PC-3 (cell line): ENCODE measurements around the gene GNAZ. TPM values are rescaled to one million over a fixed set of nuclear protein-coding genes. Genes with fewer than 3 reads are reported as not detected.

Experiments used
- ATAC-seq: fragments of 200-7000 bp; cut with Tn5 transposase; 2 replicates; pipeline ENCODE4 v1.9.1; 2020; ENCODE audit warnings: mild to moderate bottlenecking, moderate library complexity
- BruUV-seq: library from RNA; stranded (reverse); fragments of 400-500 nt; replicated peaks from 2 replicates; lab custom pipeline; 2021; lab: Mats Ljungman, UMichigan
- CTCF ChIA-PET: fragments of 300-600 bp; sonication (Branson Sonifier 250); formaldehyde crosslinking; loops from one replicate; lab custom pipeline; 2022; ENCODE audit warnings: antibody characterized with exemption; lab: Charles Lee
- POLR2A ChIA-PET: fragments of 300-600 bp; sonication (Branson Sonifier 250); formaldehyde crosslinking; loops from one replicate; lab custom pipeline; 2022; ENCODE audit warnings: antibody characterized with exemption; ENCODE audit not compliant: unreplicated experiment; lab: Charles Lee
- DNase-seq: peaks from one replicate; pipeline ENCODE4 v3.0.0-alpha.2; 2015
- H2AFZ ChIP-seq: fragments of 300-600 bp; sonication (generic); 2 replicates; pipeline ENCODE4 v1.6.0; 2016; ENCODE audit warnings: antibody characterized with exemption, low read length
- H3F3A ChIP-seq: fragments of 300-600 bp; sonication (generic); one replicate; pipeline ENCODE4 v1.6.0; 2017; ENCODE audit warnings: antibody characterized with exemption, low read length, control low read depth, mild to moderate bottlenecking; ENCODE audit not compliant: unreplicated experiment
- H3K27ac ChIP-seq: fragments of 300-600 bp; sonication (generic); 2 replicates; pipeline ENCODE4 v1.5.1; 2016; ENCODE audit warnings: mild to moderate bottlenecking, low read length
- H3K27me3 ChIP-seq: fragments of 300-600 bp; sonication (generic); 2 replicates; pipeline ENCODE4 v1.6.1; 2016; ENCODE audit warnings: low read length, mixed read lengths
- H3K36me3 ChIP-seq: fragments of 300-600 bp; sonication (generic); 2 replicates; pipeline ENCODE4 v1.6.1; 2016; ENCODE audit warnings: low read depth, mixed run types, low read length, mixed read lengths
- H3K4me1 ChIP-seq: fragments of 300-600 bp; sonication (generic); 2 replicates; pipeline ENCODE4 v1.5.1; 2016; ENCODE audit warnings: low read length; ENCODE audit not compliant: insufficient read depth
- H3K4me2 ChIP-seq: fragments of 300-600 bp; sonication (generic); 2 replicates; pipeline ENCODE4 v1.6.0; 2016; ENCODE audit warnings: low read length
- H3K4me3 ChIP-seq: fragments of 300-600 bp; sonication (generic); 2 replicates; pipeline ENCODE4 v1.5.1; 2016; ENCODE audit warnings: mild to moderate bottlenecking, low read length, mixed read lengths
- H3K79me2 ChIP-seq: fragments of 300-600 bp; sonication (generic); 2 replicates; pipeline ENCODE4 v1.6.1; 2017; ENCODE audit warnings: low read length, mixed read lengths
- H3K9ac ChIP-seq: fragments of 300-600 bp; sonication (generic); 2 replicates; pipeline ENCODE4 v1.6.0; 2016; ENCODE audit warnings: mild to moderate bottlenecking, low read length
- H3K9me2 ChIP-seq: fragments of 300-600 bp; sonication (generic); replicated peaks from 2 replicates; pipeline ENCODE4 v1.6.1; 2016; ENCODE audit warnings: mixed run types, low read length, mixed read lengths
- H3K9me3 ChIP-seq: fragments of 300-600 bp; sonication (generic); 2 replicates; pipeline ENCODE4 v1.6.1; 2016; ENCODE audit warnings: low read length, mixed read lengths
- H4K20me1 ChIP-seq: fragments of 300-600 bp; sonication (generic); 2 replicates; pipeline ENCODE4 v1.6.1; 2016; ENCODE audit warnings: low read length, mixed read lengths
- CTCF ChIP-seq: fragments of 300-600 bp; sonication (generic); conservative IDR thresholded peaks from 2 replicates; pipeline ENCODE4 v1.5.1; 2017; ENCODE audit warnings: antibody characterized with exemption, low read depth, mild to moderate bottlenecking, low read length
- EZH2 ChIP-seq: fragments of 300-600 bp; sonication (generic); IDR thresholded peaks from one replicate; pipeline ENCODE4 v1.6.1; 2017; ENCODE audit warnings: antibody characterized with exemption, mild to moderate bottlenecking, low read length; ENCODE audit not compliant: unreplicated experiment
- EZH2phosphoT487 ChIP-seq: fragments of 300-600 bp; sonication (generic); IDR thresholded peaks from 2 replicates; pipeline ENCODE4 v1.6.1; 2018; ENCODE audit warnings: mild to moderate bottlenecking, antibody characterized with exemption, low read length, borderline replicate concordance
- intact Hi-C: fragments of 100-400 bp; cut with micrococcal nuclease; formaldehyde crosslinking; loops from 2 replicates; pipeline ENCODE4 v1.9.0; 2023
- total RNA-seq: library from RNA; depleted of rRNA; stranded (reverse); fragments of >200 nt; gene quantifications from 2 replicates; pipeline ENCODE4 v1.2.3, GENCODE V29; 2014

GNAZ gene
- total RNA-seq, 1 experiment from 2014 or later, result 14.4 TPM

GRCh38 chr22:23121000-23121421, 50.7 kb downstream of the GNAZ start:
- no TSS peak for BruUV-seq
- Histone ChIP-seq H3K4me2 (no peak overlapping the region), H3K36me3 (no peaks in the 10 kb centered on the region), H4K20me1 (no peaks in the 10 kb centered on the region), H3F3A (no peaks in the 10 kb centered on the region), H3K9ac (no peak overlapping the region), H2AFZ (no peak overlapping the region), H3K79me2 (no peaks in the 10 kb centered on the region), H3K27ac (no peak overlapping the region), H3K4me3 (no peak overlapping the region), H3K27me3 (no peaks in the 10 kb centered on the region), H3K9me3 (no peaks in the 10 kb centered on the region), H3K9me2 (no peaks in the 10 kb centered on the region), H3K4me1 (no peaks in the 10 kb centered on the region)
- ChIA-PET POLR2A (interaction anchor here (0.7 kb wide), 1 partner anchor 162 kb away, joined by 3 read pairs; no protein-coding TSS in a partner anchor), CTCF (no interaction called here)
- ATAC-seq (no peak), DNase-seq (no peak)
- TF ChIP-seq EZH2phosphoT487, result no peak
- TF ChIP-seq CTCF, result no peak
- TF ChIP-seq EZH2, result no peak
- intact Hi-C loops, result no loop called here

DNA sequence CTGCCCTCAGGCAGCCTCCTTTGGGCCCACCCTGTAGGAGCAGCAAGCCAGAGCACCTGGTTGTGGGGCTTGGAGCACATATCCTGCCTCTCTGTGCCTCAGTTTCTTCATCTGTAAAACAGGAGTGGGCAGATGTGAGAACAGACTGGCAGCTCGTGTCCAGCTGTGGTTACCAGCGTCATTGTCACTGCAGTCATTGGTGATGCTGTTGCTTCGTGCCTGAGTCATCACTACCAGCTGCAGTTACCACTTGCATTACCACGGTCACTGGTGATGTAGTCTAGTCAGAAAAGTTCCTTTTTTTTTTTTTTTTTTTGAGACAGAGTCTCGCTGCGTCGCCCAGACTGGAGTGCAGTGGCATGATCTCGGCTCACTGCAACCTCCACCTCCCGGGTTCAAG, 51.1 kb downstream of the GNAZ start:
- no peaks in the 10 kb centered on the region for H3K36me3 ChIP-seq
- intact Hi-C loops, result no loop called here
- POLR2A ChIA-PET, result interaction anchor here (0.7 kb wide), 1 partner anchor 163 kb away, joined by 3 read pairs; no protein-coding TSS in a partner anchor
- no peak for TF ChIP-seq CTCF
- TF ChIP-seq EZH2phosphoT487, result no peak
- no peak for TF ChIP-seq EZH2
- H3K9me2 ChIP-seq, result no peaks in the 10 kb centered on the region
- BruUV-seq, result no TSS peak
- no peak overlapping the region for H3K4me2 ChIP-seq
- no peaks in the 10 kb centered on the region for H4K20me1 ChIP-seq
- no peaks in the 10 kb centered on the region for H3K9me3 ChIP-seq
- H3K27me3 ChIP-seq, result no peaks in the 10 kb centered on the region
- CTCF ChIA-PET, result no interaction called here
- no peak overlapping the region for H3K9ac ChIP-seq
- H3F3A ChIP-seq, result no peaks in the 10 kb centered on the region
- ATAC-seq (no peak), DNase-seq (no peak)
- H2AFZ ChIP-seq, result no peak overlapping the region
- H3K4me1 ChIP-seq, result no peaks in the 10 kb centered on the region
- no peaks in the 10 kb centered on the region for H3K79me2 ChIP-seq
- H3K27ac ChIP-seq, result no peak overlapping the region
- H3K4me3 ChIP-seq, result no peak overlapping the region

- H3K79me2 ChIP-seq, result no peaks in the 10 kb centered on the region
- no peaks in the 10 kb centered on the region for H3F3A ChIP-seq
- no peak overlapping the region for H2AFZ ChIP-seq
- no peak overlapping the region for H3K27ac ChIP-seq
- no peaks in the 10 kb centered on the region for H3K9me3 ChIP-seq
- no peaks in the 10 kb centered on the region for H3K9me2 ChIP-seq
- DNase-seq (no peak), ATAC-seq (no peak)
- H3K4me2 ChIP-seq, result no peak overlapping the region
- no peak overlapping the region for H3K4me3 ChIP-seq
- POLR2A ChIA-PET, result no interaction called here
- no peak overlapping the region for H3K9ac ChIP-seq
- no peaks in the 10 kb centered on the region for H3K27me3 ChIP-seq
- intact Hi-C loops, result no loop called here
- H3K36me3 ChIP-seq, result no peaks in the 10 kb centered on the region
- no peaks in the 10 kb centered on the region for H4K20me1 ChIP-seq
- TF ChIP-seq EZH2phosphoT487, result no peak
- no peak for TF ChIP-seq CTCF
- TF ChIP-seq EZH2, result no peak
- no TSS peak for BruUV-seq
- no peaks in the 10 kb centered on the region for H3K4me1 ChIP-seq
- CTCF ChIA-PET, result interaction anchor here (1.0 kb wide), 1 partner anchor 163 kb away, joined by 3 read pairs; no protein-coding TSS in a partner anchor
These were observed 52.1 kb downstream of the GNAZ start for GRCh38 chr22:23122216-23122957.
